Measurements from ENCODE around the gene DAND5. TPM values are rescaled to one million over a fixed set of nuclear protein-coding genes. Genes with fewer than 3 reads are reported as not detected.

Gene DAND5
- total RNA-seq, 2 donors from 2014 or later = 2.9 to 10.7 TPM

GRCh38 chr19:13018035-13018914 is 48.9 kb downstream of the DAND5 start:
- Histone ChIP-seq H3K4me1 (peaks cover 0 to 84% of the 10 kb centered on the region in 2 donors), H3K27ac (peak overlapping the region; percentile 93 to 98), H3K27me3 (no peaks in the 10 kb centered on the region), H3K9me3 (no peaks in the 10 kb centered on the region), H3K4me3 (peak overlapping the region in 1 of 2 donors; percentile 1), H3K36me3 (no peaks in the 10 kb centered on the region)
- DNase-seq (ENCODE audit: low spot score) = no peak
- TF ChIP-seq CTCF (IDR thresholded peaks at IDR 0.05) = no peak

- Histone ChIP-seq H3K27ac (peak overlapping the region; percentile 93 to 98), H3K4me3 (no peak overlapping the region), H3K4me1 (peaks cover 0 to 84% of the 10 kb centered on the region in 2 donors), H3K9me3 (no peaks in the 10 kb centered on the region), H3K36me3 (no peaks in the 10 kb centered on the region), H3K27me3 (no peaks in the 10 kb centered on the region)
- no peak for DNase-seq (ENCODE audit: low spot score)
- no peak for TF ChIP-seq CTCF (IDR thresholded peaks at IDR 0.05)
Observed at GRCh38 chr19:13019332-13019731, 50.0 kb downstream of the DAND5 start.

DNA sequence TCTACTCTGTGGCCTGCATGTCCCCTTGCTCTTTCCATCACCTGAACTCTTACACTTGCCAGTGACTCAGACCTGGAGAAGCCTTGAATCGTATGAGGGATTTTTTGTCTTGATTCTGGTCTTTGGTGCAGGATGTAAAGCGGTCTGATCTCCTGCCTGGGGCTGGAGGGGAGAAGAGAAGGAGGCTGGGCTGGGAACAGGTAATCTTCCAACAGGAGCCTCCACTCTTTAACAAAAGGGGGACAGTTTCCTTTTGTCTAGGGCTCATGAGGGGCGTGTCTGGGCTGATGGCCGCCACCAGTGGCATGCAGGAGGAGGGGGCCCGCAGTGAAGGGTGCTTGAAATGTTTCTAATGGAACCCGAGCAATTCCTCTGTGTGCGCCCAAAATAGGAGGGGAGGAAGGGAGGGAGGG is 50.6 kb downstream of the DAND5 start:
- H3K4me3 ChIP-seq = no peak overlapping the region
- DNase-seq (ENCODE audit: low spot score) = no peak
- peaks cover 0 to 86% of the 10 kb centered on the region in 2 donors for H3K4me1 ChIP-seq
- no peaks in the 10 kb centered on the region for H3K9me3 ChIP-seq
- no peak for TF ChIP-seq CTCF (IDR thresholded peaks at IDR 0.05)
- no peaks in the 10 kb centered on the region for H3K27me3 ChIP-seq
- no peaks in the 10 kb centered on the region for H3K36me3 ChIP-seq
- H3K27ac ChIP-seq = peak overlapping the region; percentile 93 to 98

GRCh38 chr19:13022111-13022858 is 52.9 kb downstream of the DAND5 start:
- TF ChIP-seq CTCF (IDR thresholded peaks at IDR 0.05) = no peak
- peak overlapping the region; percentile 36 to 50 for H3K4me3 ChIP-seq

DNA sequence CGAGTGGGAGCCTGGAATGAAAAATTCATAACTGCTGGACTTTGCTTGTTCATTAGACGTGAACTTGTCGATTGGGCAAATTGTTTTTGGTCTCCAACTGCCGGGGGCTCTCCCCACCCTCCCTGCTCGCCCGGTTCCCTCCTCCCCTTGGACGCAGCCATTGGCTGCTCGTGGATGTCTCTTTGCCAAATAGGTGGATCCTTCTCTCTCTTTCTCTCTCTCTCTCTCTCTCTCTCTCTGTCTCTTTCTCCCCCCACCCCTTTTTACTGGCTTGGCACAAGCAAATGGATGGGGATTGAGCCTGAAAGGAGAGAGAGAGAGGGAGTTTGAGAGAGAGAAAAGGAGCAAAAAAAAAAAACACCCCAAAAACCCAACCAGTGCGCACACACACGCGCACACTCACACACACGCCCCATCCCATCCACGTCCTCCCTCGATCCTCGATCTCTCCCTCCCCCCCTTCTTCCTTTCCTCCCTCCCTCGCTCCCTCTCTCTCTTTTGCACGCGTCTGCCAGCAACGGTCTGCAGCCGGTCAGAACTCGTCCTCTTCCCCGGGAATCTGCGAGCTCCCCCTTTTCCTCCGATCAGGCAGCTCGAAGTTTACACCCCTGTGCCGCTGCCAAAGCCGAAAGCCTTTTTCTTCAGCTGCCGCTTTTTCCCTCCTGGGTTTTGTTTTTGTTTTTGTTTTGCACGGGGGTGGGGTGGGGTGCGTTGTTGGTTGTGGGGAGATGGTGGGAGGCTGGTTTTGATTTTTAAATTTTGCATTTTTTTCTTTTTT is 53.7 kb downstream of the DAND5 start:
- Histone ChIP-seq H3K36me3 (no peaks in the 10 kb centered on the region), H3K4me1 (peaks cover 0 to 90% of the 10 kb centered on the region in 2 donors), H3K27ac (peak overlapping the region; percentile 93 to 98), H3K9me3 (no peaks in the 10 kb centered on the region), H3K4me3 (peak overlapping the region; percentile 36 to 50), H3K27me3 (no peaks in the 10 kb centered on the region)
- peak in 1 of 2 donors; percentile 26 for TF ChIP-seq CTCF (IDR thresholded peaks at IDR 0.05)
- peak; percentile 86 for DNase-seq (ENCODE audit: low spot score)

More at GRCh38 chr19:13022111-13022858, 52.9 kb downstream of the DAND5 start:
- Histone ChIP-seq H3K27me3 (no peaks in the 10 kb centered on the region), H3K27ac (peak overlapping the region; percentile 93 to 98), H3K36me3 (no peaks in the 10 kb centered on the region), H3K9me3 (no peaks in the 10 kb centered on the region), H3K4me1 (peaks cover 0 to 91% of the 10 kb centered on the region in 2 donors)
- DNase-seq (ENCODE audit: low spot score) = no peak
